ENCODE results near the gene INTS11. TPM values are rescaled to one million over a fixed set of nuclear protein-coding genes. Genes with fewer than 3 reads are reported as not detected.

Gene INTS11
- total and polyA plus RNA-seq, 9 of the 15 experiments (the other 6 are each of a cell fraction or from before 2014, with no cell fraction given): 3.6 to 183 (median 110) TPM

DNA sequence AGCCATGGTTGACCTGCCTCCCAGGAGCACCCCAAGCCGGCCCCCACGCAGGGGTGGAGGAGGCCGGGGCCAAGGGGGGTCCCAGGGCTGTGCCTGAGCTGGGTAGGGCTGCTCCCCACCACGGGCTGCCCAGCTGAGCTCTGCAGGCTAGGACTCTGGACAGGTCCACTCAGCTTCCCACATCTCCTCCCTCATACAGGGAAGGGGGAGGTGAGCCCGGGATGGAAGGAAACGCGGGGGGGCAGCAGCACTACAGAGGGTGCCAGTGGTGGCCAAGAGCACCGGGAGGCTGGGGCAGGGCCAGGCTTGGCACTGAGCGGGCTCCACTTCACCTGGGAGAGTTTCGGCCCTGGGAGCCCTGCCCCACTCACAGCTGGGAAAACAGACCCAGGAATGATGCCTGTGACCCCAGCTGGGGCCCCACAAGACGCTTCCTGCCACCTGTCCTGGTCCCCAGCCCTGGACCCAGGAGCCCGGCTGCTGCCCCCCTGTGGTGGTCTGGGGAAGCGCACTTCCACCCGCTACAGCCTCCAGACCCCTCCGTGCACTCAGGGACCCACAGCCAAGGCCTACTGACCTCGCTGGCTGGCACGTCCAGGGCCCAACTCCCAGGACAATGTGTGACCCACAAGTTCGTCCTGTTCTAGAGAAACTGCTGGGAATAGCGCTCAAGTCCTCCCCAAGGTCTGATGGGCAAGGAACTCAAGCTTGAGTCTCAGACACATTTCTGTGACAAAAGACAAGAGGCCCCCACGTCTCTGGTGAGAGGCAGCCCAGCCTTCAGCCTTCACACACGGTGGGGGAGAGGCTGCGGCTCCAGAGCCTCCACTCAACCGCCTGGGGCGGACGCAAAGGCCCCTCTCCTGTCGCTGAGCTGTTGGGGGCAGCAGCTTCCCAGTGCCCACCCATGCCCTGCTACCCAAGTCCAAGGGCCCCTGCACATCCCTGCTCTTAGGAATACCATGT is 47.6 kb upstream of the INTS11 start (continued):
- TF ChIP-seq, protein P1, sequence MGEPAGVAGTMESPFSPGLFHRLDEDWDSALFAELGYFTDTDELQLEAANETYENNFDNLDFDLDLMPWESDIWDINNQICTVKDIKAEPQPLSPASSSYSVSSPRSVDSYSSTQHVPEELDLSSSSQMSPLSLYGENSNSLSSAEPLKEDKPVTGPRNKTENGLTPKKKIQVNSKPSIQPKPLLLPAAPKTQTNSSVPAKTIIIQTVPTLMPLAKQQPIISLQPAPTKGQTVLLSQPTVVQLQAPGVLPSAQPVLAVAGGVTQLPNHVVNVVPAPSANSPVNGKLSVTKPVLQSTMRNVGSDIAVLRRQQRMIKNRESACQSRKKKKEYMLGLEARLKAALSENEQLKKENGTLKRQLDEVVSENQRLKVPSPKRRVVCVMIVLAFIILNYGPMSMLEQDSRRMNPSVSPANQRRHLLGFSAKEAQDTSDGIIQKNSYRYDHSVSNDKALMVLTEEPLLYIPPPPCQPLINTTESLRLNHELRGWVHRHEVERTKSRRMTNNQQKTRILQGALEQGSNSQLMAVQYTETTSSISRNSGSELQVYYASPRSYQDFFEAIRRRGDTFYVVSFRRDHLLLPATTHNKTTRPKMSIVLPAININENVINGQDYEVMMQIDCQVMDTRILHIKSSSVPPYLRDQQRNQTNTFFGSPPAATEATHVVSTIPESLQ (CRISPR knock-in tag; IDR thresholded peaks at IDR 0.05): no peak
- TF ChIP-seq MTA1 (IDR thresholded peaks at IDR 0.05; ENCODE audit: borderline replicate concordance): no peak
- peak; percentile 71; the same call in 1 of the 2 replicates for TF ChIP-seq RB1 (IDR thresholded peaks at IDR 0.05; ENCODE audit: low read depth)
- TF ChIP-seq PCBP1 (IDR thresholded peaks at IDR 0.05; ENCODE audit: low read depth, low read length, poor library complexity, severe bottlenecking): peak; percentile 55
- no peak for TF ChIP-seq ZNF764 (CRISPR knock-in tag; IDR thresholded peaks at IDR 0.05; ENCODE audit: low read depth)
- no peak for TF ChIP-seq PRPF4 (IDR thresholded peaks at IDR 0.05; ENCODE audit: insufficient read depth, low read depth, low read length, poor library complexity, severe bottlenecking)
- no peak for TF ChIP-seq NR2F6 (CRISPR knock-in tag; IDR thresholded peaks at IDR 0.05)
- no peak for TF ChIP-seq SIRT6 (IDR thresholded peaks at IDR 0.05; ENCODE audit: low read depth, low read length)
- no peak for TF ChIP-seq ETV6 (IDR thresholded peaks at IDR 0.05; ENCODE audit: borderline replicate concordance in 1 of 2, low read depth in 2 of 2, low read length in 1 of 2)
- TF ChIP-seq ETV6 (CRISPR knock-in tag; IDR thresholded peaks at IDR 0.05; ENCODE audit: borderline replicate concordance): no peak
- peak; percentile 37 for TF ChIP-seq POLR2G (IDR thresholded peaks at IDR 0.05; ENCODE audit: low read depth, low read length)
- 0 out of 4 replicates have a peak, but pooled peaks of 1 of the 2 experiments have one; percentile 48 for TF ChIP-seq KDM4B (IDR thresholded peaks at IDR 0.05; ENCODE audit: borderline replicate concordance in 2 of 2, low read depth in 1 of 2)
- TF ChIP-seq ZC3H4 (CRISPR knock-in tag; IDR thresholded peaks at IDR 0.05; ENCODE audit: borderline replicate concordance): no peak
- TF ChIP-seq PHF20 (IDR thresholded peaks at IDR 0.05; ENCODE audit: partially characterized antibody): no peak
- no peak for TF ChIP-seq NFE2 (IDR thresholded peaks at IDR 0.05; ENCODE audit: low read depth)
- TF ChIP-seq ZBTB9 (CRISPR knock-in tag; IDR thresholded peaks at IDR 0.05): 0 out of 2 replicates have a peak, but pooled peaks have one; percentile 17
- no peak for TF ChIP-seq PTBP1 (IDR thresholded peaks at IDR 0.05; ENCODE audit: low read depth, low read length)
- TF ChIP-seq BRD4 (IDR thresholded peaks at IDR 0.05): no peak
- no peak for TF ChIP-seq ETS2 (tag; IDR thresholded peaks at IDR 0.05; ENCODE audit: borderline replicate concordance, poor library complexity, severe bottlenecking)

All from K562 (cell line).